BJ (cell line): ENCODE results near the gene ZDHHC16. TPM values are rescaled to one million over a fixed set of nuclear protein-coding genes. Genes with fewer than 3 reads are reported as not detected.
"Not testable (repeated sequence)": the region's sequence is repeated elsewhere in the genome, so short reads cannot be mapped to it uniquely, and the experiment has no call there.

Source experiments
- CTCF ChIA-PET: fragments of 350-600 bp; formaldehyde crosslinking; extraction: SDS; loops from one replicate; lab custom pipeline; 2021; ENCODE audit warnings: antibody characterized with exemption, inconsistent platforms; lab: Yijun Ruan, JAX
- POLR2A ChIA-PET: fragments of 300-600 bp; sonication (Branson Sonifier 250); formaldehyde crosslinking; extraction: SDS; loops from one replicate; lab custom pipeline; 2021; ENCODE audit warnings: antibody characterized with exemption; lab: Charles Lee
- DNase-seq: peaks from one replicate; pipeline ENCODE4 v3.0.0-alpha.2; 2011; ENCODE audit warnings: low read depth
- H3K27me3 ChIP-seq: 2 replicates; pipeline ENCODE4 v1.6.0; 2011; ENCODE audit warnings: low read length; ENCODE audit not compliant: control insufficient read depth, insufficient read depth
- H3K36me3 ChIP-seq: 2 replicates; pipeline ENCODE4 v1.5.1; 2011; ENCODE audit warnings: low read length; ENCODE audit not compliant: control insufficient read depth, insufficient read depth
- H3K4me3 ChIP-seq: 2 replicates; pipeline ENCODE4 v1.5.1; 2011; ENCODE audit warnings: low read depth, mild to moderate bottlenecking, control low read depth, low read length
- CTCF ChIP-seq: IDR thresholded peaks from 2 replicates; pipeline ENCODE4 v1.5.1; 2011; ENCODE audit warnings: low read depth, mild to moderate bottlenecking, control low read depth, inconsistent platforms, low read length, moderate library complexity; ENCODE audit not compliant: insufficient read depth
- polyA plus RNA-seq: library from polyadenylated mRNA; depleted of rRNA; stranded (reverse); fragments of >200 nt; gene quantifications from 2 replicates; pipeline ENCODE4 v1.2.3, GENCODE V29; 2011

ZDHHC16 gene
- polyA plus RNA-seq, 1 experiment = 101 TPM

DNA sequence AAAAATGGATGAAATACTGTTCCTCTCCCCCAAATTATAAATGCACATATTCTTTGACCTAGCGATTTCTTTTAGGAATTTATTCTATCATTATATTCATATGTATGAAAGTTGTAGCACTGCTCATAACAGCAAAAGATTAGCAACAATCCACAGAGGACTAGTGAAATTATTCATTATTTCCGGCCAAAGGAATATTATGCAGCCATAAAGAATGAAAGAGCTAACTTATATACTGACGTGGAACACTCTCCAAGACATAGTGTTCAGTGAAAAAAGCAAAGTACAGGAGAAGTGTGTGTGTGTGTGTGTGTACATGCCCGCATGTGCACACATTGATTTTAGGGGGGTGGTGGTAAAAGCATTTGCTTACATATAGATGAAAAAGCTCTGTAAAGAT lies 28.9 kb downstream of the ZDHHC16 start:
- no peak overlapping the region for H3K4me3 ChIP-seq
- no peak for DNase-seq
- ChIA-PET POLR2A (no interaction called here), CTCF (interaction anchor here (0.6 to 2.7 kb wide), 3 partner anchors 11 to 231 kb away, joined by 3 to 8 read pairs (median 3); no protein-coding TSS in a partner anchor)
- H3K27me3 ChIP-seq = no peaks in the 10 kb centered on the region
- H3K36me3 ChIP-seq = peaks cover 21% of the 10 kb centered on the region
- no peak for TF ChIP-seq CTCF

- peak; percentile 55 for DNase-seq
- ChIA-PET CTCF (interaction anchor here (1.0 to 2.7 kb wide), 5 partner anchors 12 to 78 kb away, joined by 3 to 10 read pairs (median 3); partner anchors contain the start of gene UBTD1), POLR2A (interaction anchor here (0.6 kb wide), 1 partner anchor 63 kb away, joined by 6 read pairs; no protein-coding TSS in a partner anchor)
- no peak overlapping the region for H3K4me3 ChIP-seq
- peaks cover 14% of the 10 kb centered on the region for H3K36me3 ChIP-seq
- no peak for TF ChIP-seq CTCF
- H3K27me3 ChIP-seq = no peaks in the 10 kb centered on the region
Measured at GRCh38 chr10:97475936-97476594, 30.1 kb downstream of the ZDHHC16 start.

GRCh38 chr10:97479410-97479809 lies 33.4 kb downstream of the ZDHHC16 start:
- H3K4me3 ChIP-seq, POLR2A ChIA-PET, H3K27me3 ChIP-seq, H3K36me3 ChIP-seq, DNase-seq, CTCF ChIA-PET: not testable (repeated sequence)

DNA sequence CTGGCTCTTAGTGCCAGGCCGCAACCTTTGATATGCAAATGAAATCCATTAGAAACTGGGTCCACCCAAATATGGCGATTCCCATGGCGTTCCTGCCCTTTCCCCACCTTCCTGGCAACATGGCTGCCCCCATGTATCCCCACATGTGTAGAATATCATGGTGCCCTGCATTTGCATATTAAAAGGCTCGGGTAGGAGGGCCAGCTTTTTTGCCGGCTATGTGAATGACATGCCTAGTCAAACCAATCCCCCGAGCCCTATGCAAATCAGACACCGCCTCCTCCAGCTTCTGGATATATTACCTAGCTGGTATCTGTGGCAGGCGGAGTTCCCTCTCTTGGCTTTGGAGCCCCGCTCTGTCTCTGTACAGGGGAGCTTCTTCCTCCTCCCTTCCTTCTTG lies 34.0 kb downstream of the ZDHHC16 start:
- Histone ChIP-seq H3K4me3 (no peak overlapping the region), H3K27me3 (no peaks in the 10 kb centered on the region), H3K36me3 (peaks cover 10% of the 10 kb centered on the region)
- no peak for DNase-seq
- no peak for TF ChIP-seq CTCF
- ChIA-PET POLR2A (no interaction called here), CTCF (no interaction called here)

- no peak for DNase-seq
- TF ChIP-seq CTCF = no peak
- Histone ChIP-seq H3K27me3 (no peaks in the 10 kb centered on the region), H3K36me3 (peaks cover 10% of the 10 kb centered on the region), H3K4me3 (no peak overlapping the region)
- CTCF ChIA-PET = interaction anchor here (1.4 to 2.1 kb wide), 3 partner anchors 16 to 73 kb away, joined by 4 to 7 read pairs (median 5); no protein-coding TSS in a partner anchor
- POLR2A ChIA-PET = no interaction called here
Measured at GRCh38 chr10:97481071-97481470, 35.1 kb downstream of the ZDHHC16 start.

- Histone ChIP-seq H3K4me3 (no peak overlapping the region), H3K27me3 (no peaks in the 10 kb centered on the region), H3K36me3 (peaks cover 6% of the 10 kb centered on the region)
- DNase-seq = no peak
- TF ChIP-seq CTCF = no peak
- ChIA-PET CTCF (interaction anchor here (1.8 to 2.1 kb wide), 2 partner anchors 17 to 72 kb away, joined by 5 to 7 read pairs; no protein-coding TSS in a partner anchor), POLR2A (no interaction called here)
Measured at GRCh38 chr10:97482381-97482780, 36.4 kb downstream of the ZDHHC16 start.
